HPDE6-E6E7 (cell line): ENCODE data around the gene LTBR.

ENCODE experiments used
- DNase-seq: peaks from one replicate; pipeline ENCODE4 v3.0.0; 2011; ENCODE audit warnings: missing footprints; ENCODE audit errors: extremely low spot score

Gene LTBR

DNA sequence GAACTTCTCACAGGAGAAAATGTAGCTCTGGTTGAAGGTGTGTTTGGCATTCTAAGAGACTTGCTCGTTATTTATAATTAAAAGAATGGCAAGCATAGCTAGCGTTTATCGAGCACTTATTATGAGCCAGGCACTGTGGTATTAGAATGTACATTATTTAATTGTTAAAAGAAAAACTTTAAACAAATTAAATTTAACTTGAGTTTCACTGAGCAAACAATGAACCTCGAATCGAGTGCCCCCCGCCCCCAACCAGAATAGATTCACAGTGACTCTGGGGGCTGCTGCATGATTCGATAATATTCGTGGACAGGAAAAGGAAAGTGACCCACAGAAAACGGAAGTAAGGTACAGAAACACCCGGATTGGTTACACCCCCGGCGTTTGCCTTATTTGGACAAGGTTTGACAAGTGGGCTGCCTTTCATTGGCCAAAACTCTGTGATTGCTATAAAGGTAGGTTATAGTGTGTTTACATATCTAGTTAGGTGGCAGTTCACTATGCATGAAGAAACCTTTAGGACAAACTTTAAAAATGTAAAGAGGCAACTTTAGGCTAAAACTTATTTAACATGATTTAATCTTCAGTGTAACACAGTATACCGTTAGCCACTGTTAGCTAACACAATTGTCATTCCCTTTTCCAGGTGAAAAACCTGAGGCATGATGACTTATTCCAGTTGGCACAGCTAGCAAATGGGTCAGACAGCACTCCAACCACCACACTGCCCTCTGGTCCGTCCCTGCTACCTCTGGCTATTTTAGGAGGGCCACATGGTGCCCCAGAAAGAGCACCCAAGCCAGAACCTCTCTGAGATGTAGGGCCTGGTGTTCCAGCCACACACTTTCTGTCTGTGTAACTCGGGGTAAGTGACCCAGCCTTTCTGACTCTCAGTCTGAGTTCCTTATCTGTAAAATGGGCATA, 15.7 kb upstream of the LTBR start:
- DNase-seq = no peak

DNA sequence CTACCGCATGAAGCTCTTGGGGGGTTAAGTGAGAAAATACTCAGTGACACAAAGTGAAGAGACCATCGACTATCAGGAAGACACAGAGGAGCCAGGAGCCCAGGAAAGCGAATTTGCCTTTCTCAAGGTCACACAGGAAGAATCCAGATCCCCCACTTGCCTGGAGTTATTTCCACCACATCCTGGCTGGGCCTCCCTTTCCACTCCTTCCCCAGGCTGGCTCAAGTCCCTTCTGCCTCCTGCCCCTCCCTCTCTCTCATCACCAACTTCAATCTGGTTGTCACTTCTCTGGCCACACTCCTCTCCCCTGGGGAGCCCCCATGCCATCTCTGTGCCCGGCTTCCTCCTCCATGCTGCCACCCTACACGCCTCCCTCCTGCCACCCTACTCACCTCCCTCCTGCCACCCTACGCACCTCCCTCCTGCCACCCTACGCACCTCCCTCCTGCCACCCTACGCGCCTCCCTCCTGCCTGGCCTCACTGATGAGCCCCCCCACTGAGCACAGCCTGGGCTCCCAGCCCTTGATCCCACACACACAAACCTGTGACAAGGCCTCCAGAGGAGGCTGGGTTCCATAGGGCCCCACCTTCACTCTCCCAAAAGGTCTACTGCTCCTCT, 14.9 kb upstream of the LTBR start:
- no peak for DNase-seq

DNA sequence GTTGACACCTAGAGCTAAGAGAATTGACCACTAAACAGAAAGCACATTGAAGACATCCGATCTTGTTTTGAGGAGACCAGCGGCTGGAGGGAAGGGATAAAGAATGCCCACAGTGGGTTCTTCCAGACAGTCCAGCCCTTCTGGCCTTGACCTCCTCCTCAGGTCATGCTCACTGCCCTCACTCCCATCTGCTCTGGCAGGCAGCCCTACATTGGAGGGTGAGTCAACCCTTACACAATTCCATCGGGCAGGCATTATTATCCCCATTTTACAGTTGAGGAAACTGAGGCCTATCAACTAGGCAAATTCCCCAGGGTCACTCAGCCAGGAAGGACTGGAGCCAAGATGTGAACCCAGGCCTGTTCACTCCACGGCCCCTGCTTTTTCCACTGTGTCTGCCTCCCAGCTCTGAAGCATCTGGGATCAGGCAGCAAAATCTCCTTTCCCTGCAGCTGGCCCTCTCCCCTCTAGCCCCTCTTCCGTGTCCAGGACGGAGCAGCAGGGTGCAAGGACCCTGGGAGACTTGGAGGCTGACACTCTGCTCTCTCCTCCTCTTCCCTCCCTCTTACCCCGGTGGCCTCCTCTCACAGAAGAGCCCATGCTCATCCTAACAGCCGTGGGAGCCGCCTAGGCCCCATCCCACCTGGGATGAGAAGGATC, 13.9 kb upstream of the LTBR start:
- no peak for DNase-seq

DNA sequence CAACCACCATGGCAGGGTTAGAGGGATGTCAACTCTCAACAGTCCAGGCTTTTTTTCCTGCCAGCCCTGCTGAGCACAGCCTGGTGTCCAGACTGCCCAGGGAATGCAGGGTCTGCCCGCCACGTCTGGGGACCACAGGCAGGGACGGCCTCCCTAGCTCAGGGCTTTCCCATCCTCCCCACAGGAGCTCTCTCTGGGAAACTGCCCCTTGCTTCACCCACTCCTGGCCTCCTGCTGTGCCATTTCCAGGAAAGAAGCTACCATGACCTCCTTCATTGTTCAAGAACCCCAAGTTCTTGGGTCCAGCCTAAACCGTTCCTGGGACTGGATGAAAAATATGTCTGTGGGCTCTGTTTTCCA, 13.4 kb upstream of the LTBR start:
- DNase-seq = no peak

DNA sequence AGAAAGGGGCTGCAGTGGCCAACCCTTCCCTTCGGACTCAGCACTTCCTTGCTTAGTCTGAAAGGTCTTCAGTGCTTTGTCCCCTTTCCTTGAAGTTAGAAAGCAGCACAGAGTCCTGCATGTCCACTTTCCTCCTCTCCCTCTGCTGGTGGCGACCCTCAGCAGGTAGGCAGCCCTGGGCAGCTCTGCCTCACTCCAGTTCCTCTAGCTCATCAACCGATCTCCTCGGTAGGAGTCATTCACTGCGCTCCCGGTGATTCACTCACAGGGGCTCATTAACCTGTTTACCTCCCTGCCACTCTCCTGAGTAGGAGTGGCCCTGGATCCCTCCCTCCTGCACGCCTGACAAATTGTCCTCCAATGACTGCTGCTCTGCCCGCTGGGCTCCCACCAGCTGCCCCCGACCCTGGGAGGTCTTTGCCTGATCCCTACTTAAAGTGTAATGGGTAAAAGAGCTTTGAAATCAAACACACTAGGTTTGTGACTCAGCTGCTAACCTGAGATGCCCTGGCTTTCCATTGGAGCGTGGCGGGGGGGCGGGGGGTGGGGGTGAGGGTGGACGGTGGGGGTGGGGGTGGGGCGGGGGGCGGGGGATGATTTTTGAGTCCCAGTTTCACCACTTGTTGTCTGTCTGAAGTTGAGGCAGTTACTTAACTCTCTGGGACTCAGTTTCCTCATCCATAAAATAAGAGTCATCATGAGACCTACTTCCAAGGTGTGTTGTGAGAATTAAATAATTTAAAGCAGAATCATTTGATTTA, 12.8 kb upstream of the LTBR start:
- DNase-seq = peak; percentile 97

DNA sequence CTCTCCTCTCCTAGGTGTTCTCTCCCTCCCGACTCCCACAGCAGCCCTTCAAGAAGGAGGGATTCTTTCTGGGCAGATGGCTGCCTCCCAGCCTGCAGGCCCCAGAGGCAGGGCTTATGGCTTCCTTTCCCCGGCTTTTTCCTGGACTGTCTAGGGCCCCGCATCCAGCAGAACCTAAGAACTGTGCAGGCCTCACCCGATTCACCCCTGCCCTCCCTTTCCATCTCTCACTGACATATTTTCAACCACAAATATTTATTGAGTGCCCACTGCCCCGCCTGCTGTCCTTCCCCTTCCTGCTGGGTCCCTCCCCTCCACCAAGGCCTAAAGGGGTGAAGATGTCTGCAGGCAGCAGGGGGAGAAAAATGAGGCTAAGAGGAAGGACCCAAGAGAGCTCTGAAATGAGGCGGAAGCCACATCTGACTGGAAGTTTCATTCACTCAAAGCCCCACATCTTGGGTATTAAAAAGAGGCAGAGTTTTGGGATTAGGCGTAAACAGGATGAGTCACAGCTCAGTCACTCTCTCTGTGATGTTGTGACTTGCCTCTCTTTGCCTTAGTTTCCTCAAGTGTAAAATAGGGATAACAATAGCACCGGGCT, 11.5 kb upstream of the LTBR start:
- DNase-seq = peak; percentile 66

DNA sequence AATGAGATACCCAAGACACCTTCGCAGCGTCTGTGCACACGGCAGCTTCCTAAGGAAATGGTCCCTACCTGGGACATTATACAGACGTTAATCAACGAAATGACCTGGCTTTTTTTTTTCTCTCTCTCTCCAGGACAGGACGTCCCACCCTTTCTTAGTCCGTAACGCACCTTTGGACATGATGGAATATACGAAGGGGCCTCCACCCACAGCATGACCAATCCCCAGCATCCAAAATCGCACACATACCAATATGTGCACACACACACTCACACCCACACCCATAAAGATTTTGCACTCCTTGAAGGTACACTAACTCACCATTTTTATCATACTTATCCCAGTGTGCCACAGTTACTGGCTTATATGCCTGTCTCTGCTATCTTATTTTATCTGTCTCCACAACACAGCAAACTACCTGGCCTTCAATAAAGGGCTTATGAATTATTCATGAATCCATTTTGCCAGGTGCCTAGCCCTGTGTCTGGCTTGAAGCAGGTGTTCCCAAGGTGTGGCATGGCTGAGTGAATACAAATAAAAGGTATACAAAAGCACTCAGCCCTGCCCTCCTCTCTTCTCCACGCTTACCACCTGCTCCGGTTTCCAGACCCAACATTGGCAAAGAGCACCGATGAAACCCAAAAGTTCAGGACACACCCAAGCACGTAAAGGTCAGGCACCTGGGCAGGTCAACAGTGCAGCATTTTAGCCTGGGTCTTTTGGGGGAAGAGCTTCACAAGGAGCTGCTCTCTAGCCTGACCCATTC, 10.8 kb upstream of the LTBR start:
- DNase-seq = no peak

DNA sequence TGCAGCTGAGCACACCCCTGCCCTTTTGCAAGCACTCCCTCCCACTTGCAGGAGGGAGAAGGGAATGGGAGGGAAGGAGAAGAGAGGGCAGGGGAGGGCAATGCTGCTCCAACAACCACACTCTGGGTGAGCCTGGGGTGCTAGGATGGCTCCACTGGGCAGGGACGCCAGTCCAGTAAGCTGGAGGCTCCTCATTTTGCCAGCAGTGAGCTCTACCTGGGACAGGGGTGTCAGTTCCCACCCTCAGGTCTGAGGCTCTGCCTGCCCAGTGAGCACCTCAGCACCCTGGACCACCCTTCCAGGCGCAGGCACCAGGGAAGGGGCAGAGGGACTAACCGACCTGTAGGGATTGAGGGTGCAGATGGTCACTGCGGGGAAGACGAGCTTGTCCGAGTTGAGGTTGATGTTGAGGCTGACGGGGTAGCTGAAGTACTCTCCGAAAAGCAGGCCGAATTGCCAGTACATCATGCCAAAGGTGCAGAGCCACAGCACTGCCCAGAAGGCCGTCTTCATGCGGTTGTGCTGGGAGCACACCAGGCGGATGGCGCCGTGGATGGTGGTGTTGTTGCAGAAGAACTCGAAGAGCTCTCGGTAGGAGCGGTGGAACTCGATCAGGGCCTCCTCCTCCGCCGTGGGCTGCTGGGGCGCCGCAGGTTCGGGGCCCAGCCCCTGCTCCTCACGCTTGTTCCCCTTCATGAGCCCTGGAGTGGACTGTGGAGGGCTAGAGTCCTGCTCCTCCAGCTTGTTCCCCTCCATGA, 9.8 kb upstream of the LTBR start:
- no peak for DNase-seq

DNA sequence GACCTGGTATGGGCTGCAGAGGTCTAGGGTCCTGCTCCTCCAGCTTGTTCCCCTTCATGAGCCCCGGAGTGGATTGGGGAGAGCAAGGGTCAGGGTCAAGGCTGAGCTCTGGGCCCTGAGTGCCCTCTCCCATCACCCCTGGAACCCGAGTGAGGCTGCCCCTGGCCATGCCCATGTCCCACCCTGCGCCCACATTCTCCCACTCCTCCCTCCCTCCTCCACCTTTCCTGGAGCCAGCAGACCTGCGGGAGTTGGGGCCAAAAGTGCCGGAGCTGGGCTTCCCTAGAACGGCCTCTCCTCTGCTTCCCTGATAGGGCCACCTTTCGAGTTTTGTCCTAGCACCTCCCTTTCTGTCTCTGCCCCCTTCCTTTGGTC, 9.2 kb upstream of the LTBR start:
- no peak for DNase-seq

DNA sequence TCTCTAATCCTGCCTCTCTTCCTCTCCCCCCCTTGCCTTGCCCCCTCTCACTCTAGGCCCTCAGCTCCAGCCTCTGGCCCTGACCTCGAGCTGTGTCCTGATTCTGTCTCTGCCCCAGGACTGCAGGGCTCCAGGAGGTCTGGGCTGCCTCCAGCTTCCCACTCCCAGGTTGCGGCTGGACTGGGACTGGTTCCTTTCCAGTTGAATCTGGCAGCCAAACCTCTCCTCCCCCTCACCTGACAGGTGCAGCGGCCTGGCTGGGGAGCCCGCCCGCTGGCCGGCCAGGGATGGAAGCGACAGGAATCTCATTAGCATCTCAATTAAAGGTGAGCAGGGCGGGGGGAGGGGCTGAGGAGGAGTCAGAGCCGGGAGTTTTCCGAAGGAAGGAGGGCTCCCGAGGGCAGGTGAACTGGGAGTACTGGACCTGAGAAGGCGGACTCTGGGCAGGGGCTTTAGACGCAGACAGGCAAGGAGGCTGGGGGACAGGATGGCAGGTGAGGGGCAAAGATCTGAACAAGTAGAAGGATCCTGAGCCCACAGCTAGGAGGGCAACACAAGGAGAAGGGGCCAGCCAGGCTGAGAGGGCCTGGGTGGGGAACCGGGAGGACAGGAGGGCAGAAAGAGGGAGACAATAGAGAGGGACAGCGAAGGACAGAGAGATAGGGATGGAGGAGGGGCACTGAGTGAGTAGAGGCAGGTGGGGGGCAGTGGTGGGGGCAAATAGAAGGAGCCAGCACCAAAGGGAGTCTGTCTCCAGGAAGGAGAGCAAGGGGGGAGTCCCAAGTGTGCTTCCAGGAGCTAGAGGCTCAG, 8.5 kb upstream of the LTBR start, which contains the start of gene SCNN1A:
Gene SCNN1A (minus strand): TSS at position 295 of the 810 bp plus-strand sequence. CDS start 780 bp downstream, outside the sequence.
- no peak for DNase-seq

DNA sequence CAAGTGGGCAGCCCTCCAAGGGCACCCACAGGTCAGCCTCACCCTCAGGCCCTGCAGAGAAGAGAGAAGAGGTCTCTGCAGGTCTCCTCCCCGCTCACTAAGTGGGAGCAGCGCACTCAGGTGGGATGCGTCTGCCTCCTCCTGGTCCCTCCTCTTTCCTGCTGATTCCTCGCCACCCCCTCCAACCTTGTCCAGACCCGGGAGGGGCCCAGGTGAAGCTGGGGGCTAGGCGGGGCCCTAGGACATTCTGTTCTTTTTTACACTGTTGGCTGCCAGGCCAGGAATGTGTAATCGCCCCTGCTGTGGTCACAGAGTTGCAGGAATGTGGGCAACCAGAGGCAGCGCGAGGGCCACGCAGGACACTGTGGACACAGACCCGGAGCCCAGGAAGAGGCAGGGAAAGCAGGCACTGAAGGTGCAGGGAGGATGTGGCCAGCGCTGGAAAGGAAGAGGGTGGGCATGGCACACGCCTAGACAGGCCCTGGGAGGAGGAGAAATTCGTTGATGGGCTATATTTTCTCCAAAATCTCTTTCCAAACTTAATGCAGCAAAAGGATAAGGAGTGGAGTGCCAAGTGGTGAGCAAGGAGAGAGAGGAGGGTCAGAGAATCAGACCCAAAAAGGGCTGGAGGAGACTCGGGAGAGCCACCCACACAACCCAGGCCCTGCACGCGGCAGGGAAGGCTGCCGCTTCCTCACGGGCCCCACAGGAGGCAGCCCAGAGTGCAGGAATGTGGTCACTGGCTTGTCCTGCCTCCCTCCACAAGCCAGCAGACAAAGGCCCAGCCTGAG, 7.7 kb upstream of the LTBR start:
- peak; percentile 59 for DNase-seq

DNA sequence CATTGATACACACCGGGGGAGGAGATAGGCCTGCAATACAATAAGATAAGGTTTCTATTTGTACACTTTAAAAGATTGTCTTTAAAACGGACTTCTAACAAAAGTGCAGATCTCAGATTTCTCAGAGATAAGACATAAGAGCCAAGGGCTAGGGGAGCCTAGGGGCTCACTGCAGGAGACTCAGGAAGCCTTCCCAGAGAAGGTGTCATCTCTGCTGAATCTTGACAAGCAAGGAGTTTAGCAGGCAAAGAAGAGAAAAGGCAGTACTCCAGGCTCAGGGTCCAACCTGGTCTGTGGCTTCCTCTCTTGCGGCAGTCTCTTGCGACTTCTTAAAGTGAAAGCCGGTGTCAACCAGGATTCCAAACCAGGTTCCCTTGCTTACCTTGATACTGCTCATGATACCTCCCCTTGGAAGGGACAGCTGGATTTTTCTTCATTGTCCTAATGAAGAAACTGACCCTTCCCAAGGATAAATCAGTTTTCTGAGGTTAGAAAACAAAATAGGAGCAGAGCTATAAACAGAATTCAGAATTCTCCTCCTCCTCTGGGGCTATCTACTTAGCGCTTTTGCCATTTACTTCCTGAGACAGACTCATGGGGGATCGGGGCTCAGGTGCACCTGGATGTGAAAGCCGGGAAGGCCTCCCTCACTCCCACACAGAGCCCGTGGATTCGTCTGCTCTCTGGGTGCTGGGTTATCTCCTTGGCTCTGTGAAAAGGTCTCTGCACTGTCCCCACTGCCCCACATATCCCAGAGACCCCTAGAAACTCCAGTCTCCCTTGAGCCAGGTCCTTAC, 6.9 kb upstream of the LTBR start:
- DNase-seq = no peak

DNA sequence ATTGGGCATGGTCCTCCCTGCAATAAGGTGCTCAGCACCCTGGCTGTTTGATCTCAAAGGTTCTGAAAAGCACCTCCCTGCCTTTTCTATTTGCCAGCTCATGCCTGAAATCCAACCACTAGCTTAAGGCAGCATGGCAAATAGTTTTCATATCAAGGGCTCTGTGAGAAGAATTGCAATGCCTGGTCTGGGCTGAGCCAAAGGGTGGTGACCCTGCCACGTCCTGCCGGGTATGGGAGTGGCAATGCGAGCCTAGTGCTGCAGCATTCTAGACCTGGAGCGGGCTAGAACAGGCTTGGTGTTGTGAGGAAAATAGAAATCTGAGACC, 6.3 kb upstream of the LTBR start:
- DNase-seq = no peak

DNA sequence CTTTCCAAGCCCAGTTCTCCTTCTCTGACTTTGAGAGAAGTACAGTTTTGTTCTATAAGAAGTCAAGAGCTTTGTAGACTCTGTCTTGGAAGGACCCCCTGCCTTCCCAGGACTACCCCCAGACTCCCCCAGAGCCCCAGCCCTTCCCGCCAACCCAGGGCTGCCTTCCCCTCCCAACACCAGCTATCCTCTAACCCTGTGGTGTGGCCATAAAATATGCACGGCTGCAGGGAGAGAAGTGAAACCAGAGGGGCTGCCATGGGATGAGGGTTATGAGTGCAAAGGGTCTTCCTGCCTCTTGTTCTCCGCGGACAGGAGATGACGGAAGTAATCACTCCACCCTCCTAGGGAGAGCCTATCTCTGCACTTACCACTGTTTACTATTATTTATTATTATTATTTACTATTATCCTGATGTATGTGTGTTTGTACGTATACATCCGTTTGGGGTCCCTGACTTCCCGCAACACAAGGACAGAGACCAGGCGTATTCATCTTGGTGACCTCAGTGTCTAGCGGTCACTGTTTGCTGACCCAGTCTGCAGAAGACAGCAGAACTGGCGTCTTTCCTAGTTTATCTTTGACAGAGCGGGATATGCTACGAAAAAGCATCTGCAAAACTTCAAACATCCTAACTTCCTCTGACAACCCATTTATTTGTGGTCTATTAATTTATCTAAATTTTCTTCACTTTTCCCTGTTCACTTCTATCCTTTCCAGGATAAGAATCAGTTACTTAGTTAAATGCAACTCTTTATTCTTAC, 5.1 kb upstream of the LTBR start:
- DNase-seq = no peak

DNA sequence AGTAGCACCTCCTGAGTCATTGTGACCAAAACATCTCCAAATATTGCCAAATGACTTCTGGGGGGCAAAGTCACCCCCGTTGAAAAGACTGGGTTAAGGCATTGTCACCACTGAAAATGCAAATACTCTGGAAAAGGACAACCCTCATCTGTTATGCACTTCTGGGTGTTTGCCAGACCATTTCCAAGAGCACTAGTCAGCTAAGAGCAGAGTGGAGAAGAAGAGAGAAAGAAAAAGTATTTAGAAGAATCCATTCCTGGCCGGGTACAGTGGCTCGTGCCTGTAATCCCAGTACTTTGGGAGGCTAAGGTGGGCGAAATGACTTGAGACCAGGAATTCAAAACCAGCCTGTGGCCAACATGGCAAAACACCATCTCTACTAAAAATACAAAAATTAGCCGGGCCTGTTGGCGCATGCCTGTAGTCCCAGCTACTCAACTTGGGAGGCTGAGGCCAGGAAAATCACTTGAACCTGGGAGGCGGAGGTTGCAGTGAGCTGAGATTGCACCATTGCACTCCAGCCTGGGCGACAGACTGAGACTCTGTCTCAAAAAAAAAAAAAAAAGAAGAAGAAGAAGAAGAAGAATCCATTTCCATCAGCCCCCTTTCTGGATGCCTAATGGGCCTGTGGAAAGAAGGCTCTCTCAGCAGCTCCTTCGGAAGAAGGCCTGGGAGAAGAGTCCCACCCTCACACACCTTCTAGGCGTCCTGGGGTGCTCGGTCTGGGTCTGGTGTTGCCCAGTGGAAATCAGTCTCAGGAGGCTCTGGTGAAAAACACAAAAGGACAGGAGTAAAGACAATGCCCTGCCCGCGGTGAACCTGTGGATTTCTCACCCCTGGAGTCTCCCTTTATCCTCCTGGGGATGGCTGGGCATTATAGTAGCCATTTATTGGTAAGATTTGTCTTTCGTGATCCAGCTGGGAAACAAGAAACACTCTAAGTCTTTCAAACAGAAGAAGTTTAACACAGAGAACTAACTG, 3.5 kb upstream of the LTBR start:
- DNase-seq = no peak

DNA sequence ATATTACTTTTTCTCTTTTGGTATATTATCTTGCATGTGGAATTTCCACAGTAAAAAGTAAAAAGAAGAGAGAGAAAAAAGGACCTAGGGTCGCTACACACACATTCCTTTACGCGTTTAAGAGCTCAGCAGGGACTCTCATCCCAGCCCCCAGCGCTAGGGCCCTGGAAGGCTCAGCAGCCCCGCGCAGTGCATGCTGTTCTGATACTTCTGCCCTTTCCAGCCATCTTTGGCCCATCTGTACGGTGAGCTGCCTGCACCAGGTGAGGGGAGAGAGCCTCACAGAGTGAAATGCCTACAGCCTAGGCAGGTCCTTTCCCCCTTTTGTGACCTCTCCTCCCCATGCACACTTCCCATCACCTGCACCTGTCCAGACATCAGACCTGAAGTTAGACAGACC, 1.6 kb upstream of the LTBR start:
- DNase-seq = no peak
